ENCODE results near the gene SPEG.

The SPEG gene

DNA sequence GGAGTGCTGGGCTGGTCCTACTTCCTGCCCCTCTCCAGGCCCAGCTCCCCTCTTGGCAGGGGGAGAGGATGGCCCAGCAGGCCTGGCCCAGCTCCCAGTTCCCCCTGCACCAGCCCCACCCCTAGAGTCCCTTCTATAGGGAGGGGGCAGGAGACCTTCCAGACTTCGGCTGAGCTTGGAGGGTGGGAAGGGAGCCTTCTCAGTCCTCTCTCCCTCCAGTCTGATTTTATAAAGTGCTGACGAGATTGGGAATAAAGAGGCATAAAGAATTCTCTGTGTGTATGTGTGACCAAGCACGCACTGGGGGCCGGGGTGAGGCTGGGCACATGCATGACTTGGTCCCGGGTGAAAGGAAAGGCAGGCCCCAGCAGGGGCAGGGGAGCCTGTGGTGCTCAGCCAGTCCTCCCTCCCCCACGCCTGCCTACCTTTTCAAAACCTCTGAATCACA lies 103.9 kb downstream of the SPEG start:
- no peak for DNase-seq

DNA sequence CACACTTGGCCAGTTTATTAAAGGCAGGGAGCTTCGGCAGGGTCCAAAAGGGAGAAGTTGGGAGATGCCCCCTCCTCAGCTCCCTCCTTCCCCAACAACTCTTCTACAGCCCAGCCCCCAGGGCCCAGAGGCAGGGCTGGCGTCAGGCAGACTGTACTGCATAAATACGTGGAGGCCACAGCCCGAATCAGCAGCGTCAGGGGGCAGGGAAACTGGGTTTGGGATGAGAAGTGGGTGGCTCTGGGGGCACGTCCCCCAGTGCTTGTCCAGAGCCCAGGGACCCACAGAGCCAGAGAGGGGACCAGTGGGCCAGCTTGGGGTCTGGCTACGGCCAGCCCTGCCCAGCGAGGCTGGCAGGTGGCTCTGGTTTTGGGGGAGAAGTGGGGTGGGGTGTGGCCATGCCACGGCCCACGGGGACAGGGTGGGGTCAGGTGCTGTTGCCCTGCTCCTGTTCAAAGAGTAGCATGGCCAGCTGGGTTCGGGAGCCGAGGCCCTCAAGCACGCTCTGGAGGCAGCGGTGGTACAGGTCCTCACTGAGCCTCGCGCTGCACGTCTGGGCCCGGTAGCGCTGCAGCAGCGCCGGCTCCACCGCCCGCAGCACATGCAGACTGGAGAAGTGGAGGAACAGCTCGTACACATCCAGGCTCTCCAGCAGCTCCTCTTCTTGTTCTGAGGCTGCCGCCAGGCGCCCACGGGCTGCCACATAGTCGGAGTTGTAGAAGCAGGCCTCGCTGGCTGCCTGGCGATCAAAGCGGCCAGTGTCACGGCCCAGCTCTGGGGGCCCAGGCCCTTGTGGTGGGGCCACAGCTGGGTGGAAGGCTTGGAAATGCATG lies 104.5 kb downstream of the SPEG start:
- no peak for DNase-seq

DNA sequence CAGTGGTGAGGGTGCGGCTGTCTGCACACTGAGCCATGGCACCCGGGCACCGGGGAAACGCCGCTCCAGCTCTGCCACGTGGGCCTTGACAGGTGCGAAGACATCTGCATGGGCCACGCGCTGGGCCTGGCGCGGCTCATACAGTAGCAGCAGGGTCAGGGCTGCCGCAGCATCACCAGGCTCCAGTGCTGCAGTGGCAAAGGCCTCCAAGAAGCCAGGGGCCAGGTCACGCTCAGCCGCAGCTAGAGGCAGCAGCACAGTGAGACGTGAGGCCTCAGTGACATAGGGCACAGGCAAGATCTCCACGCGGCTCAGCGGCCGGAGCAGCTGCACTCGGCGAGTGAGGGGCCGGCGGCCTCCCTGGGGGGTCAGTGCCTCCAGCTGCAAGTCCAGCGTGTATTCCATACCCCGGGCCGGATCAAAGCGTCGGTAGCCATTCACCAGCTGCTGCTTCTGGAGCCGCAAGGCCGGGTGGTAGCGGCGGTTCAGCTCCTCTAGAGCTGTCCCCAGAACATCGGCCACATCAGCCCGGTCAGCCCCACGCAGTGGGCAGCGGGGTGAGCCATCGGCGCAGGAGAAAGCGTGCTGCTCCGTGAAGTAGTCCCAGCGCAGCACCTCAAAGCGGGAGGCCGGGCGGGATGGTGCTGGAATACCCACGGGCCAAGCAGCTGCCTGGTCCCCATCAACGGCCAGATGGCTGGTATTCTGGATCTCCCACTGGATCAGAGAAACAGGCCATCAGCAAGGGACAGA lies 105.5 kb downstream of the SPEG start:
- no peak for DNase-seq

DNA sequence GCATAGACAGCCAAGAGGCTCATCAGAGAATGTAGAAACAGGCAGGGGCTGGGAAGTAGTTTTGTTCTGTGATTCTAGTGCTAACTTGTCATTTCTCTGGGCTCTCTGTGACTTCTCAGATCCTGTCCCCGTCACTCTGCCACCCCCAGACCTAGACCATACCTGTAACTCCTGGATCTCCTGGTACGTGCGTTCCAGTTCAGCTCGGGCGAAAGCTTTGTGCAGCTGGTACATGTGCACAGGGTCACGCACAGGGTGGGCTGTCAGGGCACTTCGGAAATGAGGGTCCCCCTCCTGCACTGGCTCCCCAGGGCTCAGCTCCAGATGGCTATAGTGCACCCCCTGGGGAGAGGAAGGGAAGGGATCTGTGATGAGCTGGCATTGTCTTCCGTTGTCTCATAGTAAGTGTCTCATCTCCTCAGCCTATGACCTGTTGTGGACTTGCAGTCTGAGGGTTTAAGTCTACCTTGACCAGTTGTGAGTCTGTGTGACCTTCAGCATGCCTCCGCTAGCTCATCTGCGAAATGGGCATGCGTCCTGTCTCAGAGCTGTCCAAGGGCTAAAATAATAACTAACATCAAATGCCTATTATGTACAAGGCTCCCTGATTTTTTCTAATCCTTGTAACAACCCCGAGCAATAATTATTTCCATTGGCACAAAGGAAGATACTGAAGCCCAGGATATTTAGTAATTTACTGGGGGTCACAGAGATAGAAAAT lies 106.3 kb downstream of the SPEG start:
- DNase-seq: no peak

DNA sequence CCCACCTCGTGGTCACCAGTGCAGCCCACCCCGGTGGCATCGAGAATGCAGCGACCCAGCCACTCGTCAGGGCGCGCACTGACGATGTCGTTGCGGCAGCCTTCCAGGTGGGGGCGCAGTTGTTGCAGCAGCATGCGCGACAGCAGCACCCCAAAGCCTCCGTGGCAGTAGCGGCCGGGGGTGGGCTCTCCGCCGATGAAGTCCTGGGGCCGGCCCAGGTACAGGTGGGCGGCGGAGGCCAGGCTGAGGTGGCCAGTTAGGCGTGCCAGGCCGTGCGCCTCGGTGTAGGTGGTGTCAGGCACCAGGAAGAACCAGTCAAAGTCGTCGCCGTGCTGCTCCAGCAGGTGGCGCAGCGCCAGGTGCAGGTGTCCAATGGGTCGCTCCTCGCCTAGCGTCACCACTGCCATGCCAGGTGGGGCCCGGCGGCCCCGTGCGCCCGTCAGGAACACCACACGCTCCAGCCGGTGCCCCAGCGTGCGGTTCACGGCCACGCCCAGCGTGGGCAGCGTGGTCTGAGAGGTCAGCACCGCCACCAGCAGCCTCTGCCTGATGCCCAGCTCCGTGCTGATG lies 107.1 kb downstream of the SPEG start:
- DNase-seq: peak; percentile 82 to 88

DNA sequence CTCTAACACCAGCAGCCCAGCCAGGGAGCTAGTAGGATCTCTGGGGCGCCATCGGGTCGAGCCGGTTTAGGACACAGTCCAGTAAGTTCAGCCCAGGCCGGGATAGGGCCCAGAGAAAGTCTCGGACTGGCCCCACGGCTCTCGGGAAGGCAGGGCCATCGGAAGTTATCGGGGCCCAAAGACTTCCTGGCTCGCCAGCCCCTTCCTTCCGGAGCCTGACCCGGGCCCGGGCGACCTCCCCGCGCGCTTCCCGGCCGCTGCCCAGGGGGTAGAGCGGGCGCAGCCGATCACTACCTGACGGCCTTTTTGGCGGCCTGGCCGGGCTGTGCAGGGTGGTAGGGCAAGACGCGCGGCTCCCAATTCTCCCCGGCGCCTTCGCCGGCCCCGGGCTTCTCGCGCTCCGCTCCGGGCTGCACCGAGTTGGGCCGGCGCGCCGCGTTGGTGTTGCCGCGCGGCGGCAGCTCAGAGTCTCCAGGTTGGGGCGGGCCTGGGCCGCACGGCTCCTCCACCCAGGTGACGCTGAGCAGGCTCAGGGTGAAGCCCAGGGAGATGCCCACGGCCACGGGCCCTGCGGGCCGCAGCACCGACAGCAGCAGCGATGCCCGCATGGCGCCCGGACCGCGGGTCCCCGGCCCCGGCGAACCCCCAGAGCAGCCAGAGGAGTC lies 108.4 kb downstream of the SPEG start:
- peak in 1 of 2 experiments; percentile 43 for DNase-seq

DNA sequence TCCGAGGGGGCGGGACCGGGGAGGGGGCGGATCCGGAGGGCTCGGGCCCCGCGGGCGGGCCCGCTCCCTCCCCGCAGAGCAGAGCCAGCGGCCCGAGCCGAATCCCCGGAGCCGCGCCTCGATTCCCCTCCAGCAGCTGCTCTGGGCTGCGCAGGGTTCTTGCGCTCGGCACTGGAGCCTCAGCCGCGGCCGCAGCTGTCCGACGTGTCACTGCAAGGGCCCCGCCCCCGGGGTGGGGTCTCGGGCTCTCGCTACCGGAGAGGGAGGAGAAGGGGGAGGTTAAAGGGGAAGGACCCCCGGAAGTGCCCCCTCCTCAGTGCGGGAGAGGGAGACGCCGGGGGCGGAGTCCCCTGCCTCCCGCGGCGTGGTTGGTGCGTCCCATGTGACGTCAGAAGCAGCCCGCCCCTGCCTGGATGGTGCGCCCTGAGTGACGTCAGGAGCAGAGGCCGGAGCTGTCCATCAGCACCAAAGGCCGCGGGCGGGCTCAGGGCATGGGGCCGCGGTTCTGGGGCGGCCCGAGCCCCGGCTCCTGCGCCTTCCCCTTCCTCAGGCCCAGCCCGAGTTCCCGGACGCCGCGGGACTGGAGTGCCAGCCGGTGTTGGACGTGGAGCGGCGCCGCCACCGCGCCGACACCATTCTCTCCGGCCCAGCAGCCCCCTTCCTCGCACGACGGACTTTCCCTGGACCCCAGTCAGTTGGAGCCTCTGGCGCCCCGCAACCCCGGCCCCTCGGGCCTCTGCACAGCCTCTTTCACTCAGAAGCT lies 109.1 kb downstream of the SPEG start, which contains the start of the genes CHPF and TMEM198:
TSS of gene CHPF (minus strand) at position 214 of the 763 bp plus-strand sequence. CDS start 271 bp downstream, outside the sequence.
TSS of gene TMEM198 (plus strand) at position 433 of the 763 bp plus-strand sequence. CDS start 700 bp downstream, outside the sequence.
- peak; percentile 98 to 99 for DNase-seq

DNA sequence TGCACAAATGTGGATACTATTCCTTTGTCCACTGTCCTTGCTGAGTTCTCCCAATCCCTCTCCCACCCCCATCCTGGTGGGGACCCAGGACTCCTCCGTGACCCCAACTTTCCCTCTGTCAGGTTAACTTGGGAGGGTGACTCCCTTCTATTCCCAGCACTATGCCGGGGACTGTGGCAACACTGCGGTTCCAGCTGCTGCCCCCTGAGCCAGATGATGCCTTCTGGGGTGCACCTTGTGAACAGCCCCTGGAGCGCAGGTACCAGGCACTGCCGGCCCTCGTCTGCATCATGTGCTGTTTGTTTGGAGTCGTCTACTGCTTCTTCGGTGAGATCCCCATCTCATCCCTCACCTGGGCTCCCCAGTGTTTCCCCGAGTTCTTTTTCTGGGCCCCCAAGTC lies 109.9 kb downstream of the SPEG start:
- DNase-seq: no peak

DNA sequence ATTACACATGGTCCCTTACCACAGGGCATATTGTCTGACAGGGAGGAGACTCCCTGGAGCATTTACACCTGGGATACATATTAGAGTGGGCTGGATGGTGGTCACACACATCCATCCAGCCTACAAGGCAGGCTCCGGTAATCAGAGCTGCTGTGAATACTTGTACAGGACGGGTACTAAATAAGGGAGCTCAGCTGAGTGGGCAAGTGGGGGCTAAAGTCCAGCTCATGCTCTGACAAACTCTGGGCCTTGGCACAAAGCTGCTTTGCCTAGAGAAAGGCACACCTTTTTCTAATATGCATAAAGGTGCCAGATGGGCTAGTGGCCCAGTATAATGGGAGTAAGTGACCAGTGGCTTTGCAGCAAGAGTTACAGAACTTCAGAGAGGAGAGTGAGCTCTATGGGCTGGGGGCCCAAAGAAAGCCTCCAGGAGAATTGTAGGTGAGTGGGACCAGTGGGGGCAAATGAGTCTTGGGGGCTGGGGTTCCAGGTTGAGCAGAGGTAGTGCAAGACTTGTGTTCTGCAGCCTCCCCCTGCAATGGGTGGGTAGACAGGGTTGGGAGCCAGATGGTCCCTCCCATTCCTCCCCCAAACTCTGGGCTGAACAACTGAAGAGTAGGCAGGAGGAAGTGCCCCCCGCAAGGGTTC lies 110.8 kb downstream of the SPEG start:
- DNase-seq: no peak

DNA sequence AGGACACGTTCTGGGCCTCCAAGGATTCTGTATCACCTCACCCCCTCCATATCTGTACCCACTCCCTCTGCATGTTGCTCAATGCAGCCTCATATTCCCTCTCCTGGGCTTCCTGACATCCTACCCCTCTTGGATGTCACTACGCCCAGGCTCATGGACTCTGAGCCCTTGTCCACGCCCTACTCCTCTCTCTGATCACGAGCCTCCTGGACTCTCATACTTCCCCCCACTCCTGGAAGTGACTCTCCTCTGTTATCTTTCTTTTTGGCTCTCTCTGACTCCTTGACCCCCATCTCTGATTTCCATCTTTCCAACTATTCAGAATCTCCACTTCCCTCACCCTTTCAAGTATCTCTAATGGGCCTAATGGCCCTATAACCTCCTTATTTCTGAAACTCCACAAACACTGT lies 111.3 kb downstream of the SPEG start:
- no peak for DNase-seq

DNA sequence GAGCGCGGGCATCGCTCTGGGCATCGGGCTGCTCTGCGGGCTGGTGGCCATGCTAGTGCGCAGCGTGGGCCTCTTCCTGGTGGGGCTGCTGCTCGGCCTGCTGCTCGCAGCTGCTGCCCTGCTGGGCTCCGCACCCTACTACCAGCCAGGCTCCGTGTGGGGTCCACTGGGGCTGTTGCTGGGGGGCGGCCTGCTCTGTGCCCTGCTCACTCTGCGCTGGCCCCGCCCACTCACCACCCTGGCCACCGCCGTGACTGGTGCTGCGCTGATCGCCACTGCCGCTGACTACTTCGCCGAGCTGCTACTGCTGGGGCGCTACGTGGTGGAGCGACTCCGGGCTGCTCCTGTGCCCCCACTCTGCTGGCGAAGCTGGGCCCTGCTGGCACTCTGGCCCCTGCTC lies 113.0 kb downstream of the SPEG start:
- DNase-seq: no peak

All from NCI-H1930 (cell line).